ENCODE measurements around the gene DCC. TPM values are rescaled to one million over a fixed set of nuclear protein-coding genes. Genes with fewer than 3 reads are reported as not detected.
A peak's percentile ranks its signal among the peaks of the same experiment; 100 is the strongest.

DCC gene
- total RNA-seq, 2 donors from 2014 or later: 0.33 TPM; not detected in 1

- DNase-seq: no peak
- Histone ChIP-seq H3K4me1 (no peaks in the 10 kb centered on the region), H3K9me3 (no peaks in the 10 kb centered on the region), H3K27me3 (no peaks in the 10 kb centered on the region), H3K36me3 (replicated peaks in 1 of 2; ENCODE audit: insufficient read depth in 1 of 2, low read depth in 2 of 2) (no peaks in the 10 kb centered on the region), H3K4me3 (no peak overlapping the region), H3K27ac (no peak overlapping the region)
- intact Hi-C loops (cut with DNase I): no loop called here
- ATAC-seq: no peak
- 64 to 67% methylated on average over 2 of the region's 2 CpGs for WGBS, 2 donors
- TF ChIP-seq POLR2A (IDR thresholded peaks at IDR 0.05): no peak
- TF ChIP-seq, protein P1, sequence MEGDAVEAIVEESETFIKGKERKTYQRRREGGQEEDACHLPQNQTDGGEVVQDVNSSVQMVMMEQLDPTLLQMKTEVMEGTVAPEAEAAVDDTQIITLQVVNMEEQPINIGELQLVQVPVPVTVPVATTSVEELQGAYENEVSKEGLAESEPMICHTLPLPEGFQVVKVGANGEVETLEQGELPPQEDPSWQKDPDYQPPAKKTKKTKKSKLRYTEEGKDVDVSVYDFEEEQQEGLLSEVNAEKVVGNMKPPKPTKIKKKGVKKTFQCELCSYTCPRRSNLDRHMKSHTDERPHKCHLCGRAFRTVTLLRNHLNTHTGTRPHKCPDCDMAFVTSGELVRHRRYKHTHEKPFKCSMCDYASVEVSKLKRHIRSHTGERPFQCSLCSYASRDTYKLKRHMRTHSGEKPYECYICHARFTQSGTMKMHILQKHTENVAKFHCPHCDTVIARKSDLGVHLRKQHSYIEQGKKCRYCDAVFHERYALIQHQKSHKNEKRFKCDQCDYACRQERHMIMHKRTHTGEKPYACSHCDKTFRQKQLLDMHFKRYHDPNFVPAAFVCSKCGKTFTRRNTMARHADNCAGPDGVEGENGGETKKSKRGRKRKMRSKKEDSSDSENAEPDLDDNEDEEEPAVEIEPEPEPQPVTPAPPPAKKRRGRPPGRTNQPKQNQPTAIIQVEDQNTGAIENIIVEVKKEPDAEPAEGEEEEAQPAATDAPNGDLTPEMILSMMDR (IDR thresholded peaks at IDR 0.05): no peak
Observed at GRCh38 chr18:53527365-53527764, 1187.4 kb downstream of the DCC start.

GRCh38 chr18:53531187-53531586 lies 1191.2 kb downstream of the DCC start:
- intact Hi-C loops (cut with DNase I): no loop called here
- no peak overlapping the region for H3K4me3 ChIP-seq
- no peaks in the 10 kb centered on the region for H3K36me3 ChIP-seq (replicated peaks in 1 of 2; ENCODE audit: insufficient read depth in 1 of 2, low read depth in 2 of 2)
- ATAC-seq: no peak
- no peak overlapping the region for H3K27ac ChIP-seq
- no peaks in the 10 kb centered on the region for H3K9me3 ChIP-seq
- TF ChIP-seq POLR2A (IDR thresholded peaks at IDR 0.05): no peak
- TF ChIP-seq, protein P1 (IDR thresholded peaks at IDR 0.05): no peak
- DNase-seq: no peak
- H3K27me3 ChIP-seq: no peaks in the 10 kb centered on the region
- H3K4me1 ChIP-seq: no peaks in the 10 kb centered on the region

DNA sequence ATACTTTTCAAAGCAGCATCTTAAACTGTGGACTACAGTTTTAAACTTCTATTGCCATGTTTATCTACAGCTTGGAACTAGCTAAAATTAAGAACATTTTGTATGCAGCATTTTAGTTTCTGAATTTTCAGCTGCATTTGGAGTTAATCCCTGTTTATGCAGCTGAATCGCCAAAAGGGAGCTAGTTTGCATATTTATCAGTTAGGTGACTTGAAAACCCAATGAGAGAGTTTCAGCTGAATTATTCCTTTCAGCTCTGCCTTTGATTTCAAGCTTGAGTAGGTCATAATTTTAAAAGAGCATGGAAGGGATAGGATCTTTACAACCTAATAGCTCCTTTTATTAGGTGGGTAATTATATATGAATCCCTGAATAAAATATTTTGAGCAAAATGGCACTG lies 1191.9 kb downstream of the DCC start:
- Histone ChIP-seq H3K36me3 (replicated peaks in 1 of 2; ENCODE audit: insufficient read depth in 1 of 2, low read depth in 2 of 2) (no peaks in the 10 kb centered on the region), H3K4me3 (no peak overlapping the region), H3K4me1 (no peaks in the 10 kb centered on the region), H3K9me3 (no peaks in the 10 kb centered on the region), H3K27me3 (no peaks in the 10 kb centered on the region), H3K27ac (no peak overlapping the region)
- no peak for TF ChIP-seq POLR2A (IDR thresholded peaks at IDR 0.05)
- TF ChIP-seq, protein P1 (IDR thresholded peaks at IDR 0.05): no peak
- WGBS, 2 donors: 17 to 36% methylated on average over 1 of the region's 1 CpG
- DNase-seq (no peak), ATAC-seq (no peak)
- intact Hi-C loops (cut with DNase I): no loop called here

- no peak for ATAC-seq
Observed at GRCh38 chr18:53534203-53534602, 1194.2 kb downstream of the DCC start.

GRCh38 chr18:53534695-53535094 lies 1194.7 kb downstream of the DCC start:
- DNase-seq (peak in 1 of 4 donors; percentile 16), ATAC-seq (no peak)
- intact Hi-C loops (cut with DNase I): no loop called here
- Histone ChIP-seq H3K4me3 (no peak overlapping the region), H3K4me1 (no peaks in the 10 kb centered on the region), H3K27ac (no peak overlapping the region), H3K9me3 (no peaks in the 10 kb centered on the region), H3K27me3 (no peaks in the 10 kb centered on the region), H3K36me3 (replicated peaks in 1 of 2; ENCODE audit: insufficient read depth in 1 of 2, low read depth in 2 of 2) (no peaks in the 10 kb centered on the region)
- WGBS, 2 donors: 41 to 46% methylated on average over 3 of the region's 3 CpGs
- TF ChIP-seq, protein P1 (IDR thresholded peaks at IDR 0.05): no peak
- no peak for TF ChIP-seq POLR2A (IDR thresholded peaks at IDR 0.05)

More at GRCh38 chr18:53534203-53534602, 1194.2 kb downstream of the DCC start:
- H3K4me1 ChIP-seq: no peaks in the 10 kb centered on the region
- H3K27me3 ChIP-seq: no peaks in the 10 kb centered on the region
- no peaks in the 10 kb centered on the region for H3K36me3 ChIP-seq (replicated peaks in 1 of 2; ENCODE audit: insufficient read depth in 1 of 2, low read depth in 2 of 2)
- WGBS, 2 donors: 52 to 68% methylated on average over 1 of the region's 1 CpG
- TF ChIP-seq POLR2A (IDR thresholded peaks at IDR 0.05): no peak
- TF ChIP-seq, protein P1 (IDR thresholded peaks at IDR 0.05): no peak
- no peak for DNase-seq
- H3K4me3 ChIP-seq: no peak overlapping the region
- no peak overlapping the region for H3K27ac ChIP-seq
- intact Hi-C loops (cut with DNase I): no loop called here
- no peaks in the 10 kb centered on the region for H3K9me3 ChIP-seq

Data from body of pancreas (tissue), 4 donors.